ENCODE measurements around the gene ASMT. TPM values are rescaled to one million over a fixed set of nuclear protein-coding genes. Genes with fewer than 3 reads are reported as not detected.

The ASMT gene
- polyA plus RNA-seq, 3 donors: 0.69 TPM; not detected in 2

- H3K4me2 ChIP-seq (replicated peaks; ENCODE audit: extremely low read depth, low read length, poor library complexity, severe bottlenecking): no peak overlapping the region
- H3K9me3 Mint-ChIP-seq: no peaks in the 10 kb centered on the region
- DNase-seq: no peak
- H3K4me1 Mint-ChIP-seq: peaks cover 9% of the 10 kb centered on the region
- no peaks in the 10 kb centered on the region for H3K27me3 ChIP-seq (ENCODE audit: control insufficient read depth in 2 of 2, insufficient read depth in 2 of 2, low read length in 2 of 2)
- H3K36me3 ChIP-seq (replicated peaks in 1 of 2; ENCODE audit: control insufficient read depth in 1 of 2, insufficient read depth in 2 of 2, low read length in 2 of 2): no peaks in the 10 kb centered on the region
- H3K36me3 Mint-ChIP-seq: no peaks in the 10 kb centered on the region
- no peaks in the 10 kb centered on the region for H3K9me3 ChIP-seq (replicated peaks in 1 of 2; ENCODE audit: control insufficient read depth in 1 of 2, insufficient read depth in 1 of 2, low read length in 2 of 2)
- intact Hi-C loops (cut with micrococcal nuclease): loop anchor here in 1 of 2 donors (5.0 kb wide), 1 partner anchor 51 kb away; no protein-coding TSS in a partner anchor
- no peaks in the 10 kb centered on the region for H4K20me1 ChIP-seq (ENCODE audit: insufficient read depth, low read length)
- no peak overlapping the region for H2AFZ ChIP-seq (ENCODE audit: insufficient read depth, low read depth, low read length, poor library complexity, severe bottlenecking)
- WGBS (ENCODE audit: insufficient coverage): 94% methylated on average over 4 of the region's 6 CpGs
- H3K27ac ChIP-seq (ENCODE audit: low read depth in 1 of 2, low read length in 2 of 2): no peak overlapping the region
- no peak overlapping the region for H3K4me3 ChIP-seq (replicated peaks in 1 of 3; ENCODE audit: low read depth in 2 of 3, low read length in 3 of 3)
- H3K79me2 ChIP-seq (ENCODE audit: insufficient read depth, low read length): no peaks in the 10 kb centered on the region
- peaks cover 0 to 2% (median 0%) of the 10 kb centered on the region in 3 donors for H3K27me3 Mint-ChIP-seq (ENCODE audit: low read depth in 3 of 3)
- no peak overlapping the region for H3K4me3 Mint-ChIP-seq
- H3K9ac ChIP-seq (ENCODE audit: insufficient read depth, low read length, poor library complexity, severe bottlenecking): no peak overlapping the region
- TF ChIP-seq CTCF (IDR thresholded peaks at IDR 0.05): no peak
- no peaks in the 10 kb centered on the region for H3K4me1 ChIP-seq (ENCODE audit: control insufficient read depth in 1 of 2, insufficient read depth in 2 of 2, low read length in 2 of 2)
- peak overlapping the region in 1 of 7 donors; percentile 12 for H3K27ac Mint-ChIP-seq
These were observed 36.2 kb upstream of the ASMT start for GRCh38 chrX:1578511-1579173.

GRCh38 chrX:1581132-1581531 lies 33.7 kb upstream of the ASMT start:
- Mint-ChIP-seq H3K27me3 (ENCODE audit: low read depth in 3 of 3) (peaks cover 0 to 2% (median 0%) of the 10 kb centered on the region in 3 donors), H3K4me3 (no peak overlapping the region), H3K4me1 (peaks cover 9% of the 10 kb centered on the region), H3K36me3 (no peaks in the 10 kb centered on the region), H3K9me3 (peaks cover 0 to 2% (median 0%) of the 10 kb centered on the region in 7 donors), H3K27ac (no peak overlapping the region)
- intact Hi-C loops (cut with micrococcal nuclease): loop anchor here in 1 of 2 donors (1.0 kb wide), 1 partner anchor 127 kb away; no protein-coding TSS in a partner anchor
- Histone ChIP-seq H3K4me3 (replicated peaks in 1 of 3; ENCODE audit: low read depth in 2 of 3, low read length in 3 of 3) (no peak overlapping the region), H3K79me2 (ENCODE audit: insufficient read depth, low read length) (no peaks in the 10 kb centered on the region), H2AFZ (ENCODE audit: insufficient read depth, low read depth, low read length, poor library complexity, severe bottlenecking) (no peak overlapping the region), H3K9ac (ENCODE audit: insufficient read depth, low read length, poor library complexity, severe bottlenecking) (no peak overlapping the region), H3K27me3 (ENCODE audit: control insufficient read depth in 2 of 2, insufficient read depth in 2 of 2, low read length in 2 of 2) (no peaks in the 10 kb centered on the region), H3K4me1 (ENCODE audit: control insufficient read depth in 1 of 2, insufficient read depth in 2 of 2, low read length in 2 of 2) (no peaks in the 10 kb centered on the region), H4K20me1 (ENCODE audit: insufficient read depth, low read length) (no peaks in the 10 kb centered on the region), H3K9me3 (replicated peaks in 1 of 2; ENCODE audit: control insufficient read depth in 1 of 2, insufficient read depth in 1 of 2, low read length in 2 of 2) (no peaks in the 10 kb centered on the region), H3K36me3 (replicated peaks in 1 of 2; ENCODE audit: control insufficient read depth in 1 of 2, insufficient read depth in 2 of 2, low read length in 2 of 2) (no peaks in the 10 kb centered on the region), H3K27ac (ENCODE audit: low read depth in 1 of 2, low read length in 2 of 2) (no peak overlapping the region), H3K4me2 (replicated peaks; ENCODE audit: extremely low read depth, low read length, poor library complexity, severe bottlenecking) (no peak overlapping the region)
- peak; percentile 71 to 77 (median 75) for DNase-seq
- WGBS (ENCODE audit: insufficient coverage): 51% methylated on average over 3 of the region's 4 CpGs
- TF ChIP-seq CTCF (IDR thresholded peaks at IDR 0.05): peak; percentile 98
